ENCODE measurements around the gene ZHX3. TPM values are rescaled to one million over a fixed set of nuclear protein-coding genes. Genes with fewer than 3 reads are reported as not detected.

Gene ZHX3
- total RNA-seq, 5 donors from 2014 or later (not counting 1 experiment from before 2014, with no cell fraction given): 7.0 to 11.1 (median 10.5) TPM

DNA sequence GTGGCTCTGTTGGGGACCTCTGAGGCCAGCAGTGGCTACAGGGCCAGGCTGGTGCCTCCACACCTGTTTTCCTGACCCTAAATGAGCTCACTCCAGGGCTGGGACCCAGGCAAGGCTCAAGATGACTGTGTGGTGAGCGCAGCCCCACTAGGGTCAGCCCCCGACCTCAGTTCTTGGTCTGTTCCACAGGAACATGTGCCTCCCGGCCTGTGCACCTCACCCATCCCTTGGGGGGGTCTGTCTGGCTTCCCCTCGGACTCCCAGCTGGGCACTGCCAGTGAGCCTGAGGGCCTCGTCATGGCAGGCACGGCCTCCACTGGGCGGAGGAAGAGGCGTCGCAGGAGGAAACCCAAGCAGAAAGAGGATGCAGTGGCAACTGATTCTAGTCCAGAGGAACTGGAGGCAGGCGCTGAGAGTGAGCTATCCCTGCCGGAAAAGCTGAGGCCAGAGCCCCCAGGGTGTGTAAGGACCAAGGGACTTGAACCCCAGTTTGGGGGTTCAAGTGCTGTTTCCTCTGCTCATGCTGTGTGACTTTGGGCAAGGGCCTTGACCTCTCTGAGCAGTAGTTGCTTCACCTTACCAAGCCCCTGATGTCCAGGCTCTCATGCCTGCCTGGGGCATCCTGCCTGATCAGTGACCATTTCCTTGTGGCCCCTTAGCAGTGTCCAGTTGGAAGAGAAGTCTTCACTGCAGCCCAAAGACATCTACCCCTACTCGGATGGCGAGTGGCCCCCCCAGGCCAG, 31.1 kb upstream of the ZHX3 start:
- H3K36me3 Mint-ChIP-seq: no peaks in the 10 kb centered on the region
- Histone ChIP-seq H3K4me1 (ENCODE audit: control insufficient read depth in 1 of 2, extremely low read depth in 1 of 2, insufficient read depth in 2 of 2, low read length in 2 of 2) (no peaks in the 10 kb centered on the region), H3K27me3 (replicated peaks in 1 of 2; ENCODE audit: control insufficient read depth in 2 of 2, extremely low read depth in 1 of 2, insufficient read depth in 2 of 2, low read length in 1 of 2) (peaks cover 0 to 6% of the 10 kb centered on the region in 2 experiments), H3K4me3 (ENCODE audit: control insufficient read depth in 1 of 2, extremely low read depth in 1 of 2, low read length in 1 of 2) (no peak overlapping the region), H3K9me3 (no peaks in the 10 kb centered on the region), H3K36me3 (ENCODE audit: control insufficient read depth in 2 of 2, extremely low read depth in 1 of 2, insufficient read depth in 1 of 2, low read length in 1 of 2) (no peaks in the 10 kb centered on the region), H3K27ac (ENCODE audit: low read length) (no peak overlapping the region)
- H3K9me3 Mint-ChIP-seq: no peaks in the 10 kb centered on the region
- H3K27ac Mint-ChIP-seq: no peak overlapping the region
- no peaks in the 10 kb centered on the region for H3K4me1 Mint-ChIP-seq
- CTCF ChIA-PET: interaction anchor here in 1 of 2 donors (0.9 kb wide), 1 partner anchor 9 kb away, joined by 3 read pairs; no protein-coding TSS in a partner anchor
- H3K27me3 Mint-ChIP-seq: peaks cover 0 to 4% of the 10 kb centered on the region in 2 donors
- WGBS (ENCODE audit: insufficient coverage): 89% methylated on average over 11 of the region's 13 CpGs
- POLR2A ChIA-PET: no interaction called here
- DNase-seq (no peak), ATAC-seq (replicated peaks in 1 of 4) (no peak)
- H3K4me3 Mint-ChIP-seq: no peak overlapping the region

DNA sequence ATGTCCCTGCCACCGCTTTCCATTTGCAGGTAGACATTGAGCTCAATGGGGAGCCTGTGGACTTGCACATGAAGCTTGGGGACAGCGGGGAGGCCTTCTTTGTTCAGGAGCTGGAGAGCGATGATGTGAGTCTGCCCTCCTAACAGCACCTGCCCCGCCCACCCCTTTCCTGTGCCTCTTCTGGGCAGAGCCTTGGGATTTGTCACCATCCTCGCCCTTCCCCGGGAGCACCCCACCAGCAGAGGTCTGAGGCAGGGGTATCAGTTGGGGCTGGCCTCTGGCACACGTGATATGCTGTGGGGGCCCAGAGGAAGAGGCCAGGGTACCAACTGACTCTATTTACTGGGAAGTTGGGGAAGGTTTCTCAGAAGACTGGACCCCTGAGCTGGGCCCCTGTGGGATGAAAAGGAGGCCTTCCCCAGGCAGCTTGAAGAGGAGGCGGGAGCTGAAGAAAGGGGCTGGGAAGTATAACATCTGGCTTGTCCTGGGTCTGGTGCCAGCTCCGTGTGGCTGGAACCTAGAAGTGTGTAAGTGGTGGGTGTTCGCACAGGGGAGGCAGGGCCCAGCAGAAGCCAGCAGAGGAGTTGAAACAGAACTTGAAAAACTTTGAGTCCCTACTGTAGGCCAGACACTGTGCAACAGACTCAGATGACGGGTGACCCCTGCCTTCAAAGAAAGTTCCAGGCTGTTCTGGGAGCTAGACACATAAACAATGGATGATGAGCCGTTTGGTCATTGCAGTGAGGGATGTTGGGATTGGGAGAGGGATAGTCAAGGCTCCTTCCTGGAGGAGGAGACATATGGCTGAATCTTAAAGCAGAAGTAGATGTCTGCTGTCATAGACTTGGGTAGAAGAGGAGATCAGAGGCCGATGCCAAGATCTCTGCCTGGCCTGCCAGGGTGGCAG, 30.2 kb upstream of the ZHX3 start:
- no peak for DNase-seq
- Mint-ChIP-seq H3K4me3 (no peak overlapping the region), H3K9me3 (no peaks in the 10 kb centered on the region), H3K27ac (no peak overlapping the region), H3K4me1 (no peaks in the 10 kb centered on the region), H3K36me3 (no peaks in the 10 kb centered on the region), H3K27me3 (peaks cover 0 to 4% of the 10 kb centered on the region in 2 donors)
- no peaks in the 10 kb centered on the region for H3K36me3 ChIP-seq (ENCODE audit: control insufficient read depth in 2 of 2, extremely low read depth in 1 of 2, insufficient read depth in 1 of 2, low read length in 1 of 2)
- POLR2A ChIA-PET: no interaction called here
- H3K4me3 ChIP-seq (ENCODE audit: control insufficient read depth in 1 of 2, extremely low read depth in 1 of 2, low read length in 1 of 2): no peak overlapping the region
- H3K9me3 ChIP-seq: no peaks in the 10 kb centered on the region
- no peak for ATAC-seq (replicated peaks in 1 of 4)
- peaks cover 0 to 6% of the 10 kb centered on the region in 2 experiments for H3K27me3 ChIP-seq (replicated peaks in 1 of 2; ENCODE audit: control insufficient read depth in 2 of 2, extremely low read depth in 1 of 2, insufficient read depth in 2 of 2, low read length in 1 of 2)
- CTCF ChIA-PET: interaction anchor here in 1 of 2 donors (0.9 kb wide), 1 partner anchor 8 kb away, joined by 3 read pairs; no protein-coding TSS in a partner anchor
- no peak overlapping the region for H3K27ac ChIP-seq (ENCODE audit: low read length)
- 79% methylated on average over 7 of the region's 13 CpGs for WGBS (ENCODE audit: insufficient coverage)
- H3K4me1 ChIP-seq (ENCODE audit: control insufficient read depth in 1 of 2, extremely low read depth in 1 of 2, insufficient read depth in 2 of 2, low read length in 2 of 2): no peaks in the 10 kb centered on the region

DNA sequence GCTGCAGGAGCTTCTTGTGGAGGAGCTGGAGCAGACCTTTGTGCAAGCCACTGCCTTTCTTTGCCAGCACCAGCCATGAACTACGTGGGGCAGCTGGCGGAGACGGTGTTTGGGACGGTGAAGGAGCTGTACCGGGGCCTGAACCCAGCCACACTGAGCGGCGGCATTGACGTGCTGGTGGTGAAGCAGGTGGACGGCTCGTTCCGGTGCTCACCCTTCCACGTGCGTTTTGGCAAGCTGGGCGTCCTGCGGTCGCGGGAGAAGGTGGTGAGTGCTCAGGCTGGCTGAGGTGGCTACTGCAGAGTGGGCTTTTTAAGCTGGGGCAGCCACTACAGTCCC, 28.2 kb upstream of the ZHX3 start:
- no peak overlapping the region for H3K27ac ChIP-seq (ENCODE audit: low read length)
- H3K4me3 ChIP-seq (ENCODE audit: control insufficient read depth in 1 of 2, extremely low read depth in 1 of 2, low read length in 1 of 2): no peak overlapping the region
- POLR2A ChIA-PET: no interaction called here
- H3K4me1 ChIP-seq (ENCODE audit: control insufficient read depth in 1 of 2, extremely low read depth in 1 of 2, insufficient read depth in 2 of 2, low read length in 2 of 2): peaks cover 0 to 2% of the 10 kb centered on the region in 2 experiments
- Mint-ChIP-seq H3K4me1 (no peaks in the 10 kb centered on the region), H3K4me3 (no peak overlapping the region), H3K27me3 (peaks cover 0 to 4% of the 10 kb centered on the region in 2 donors), H3K27ac (no peak overlapping the region), H3K9me3 (no peaks in the 10 kb centered on the region), H3K36me3 (no peaks in the 10 kb centered on the region)
- WGBS (ENCODE audit: insufficient coverage): 93% methylated on average over 13 of the region's 17 CpGs
- peaks cover 0 to 4% of the 10 kb centered on the region in 2 experiments for H3K27me3 ChIP-seq (replicated peaks in 1 of 2; ENCODE audit: control insufficient read depth in 2 of 2, extremely low read depth in 1 of 2, insufficient read depth in 2 of 2, low read length in 1 of 2)
- no peaks in the 10 kb centered on the region for H3K9me3 ChIP-seq
- DNase-seq: no peak
- no peaks in the 10 kb centered on the region for H3K36me3 ChIP-seq (ENCODE audit: control insufficient read depth in 2 of 2, extremely low read depth in 1 of 2, insufficient read depth in 1 of 2, low read length in 1 of 2)
- CTCF ChIA-PET: interaction anchor here in 1 of 2 donors (0.5 to 0.6 kb wide), 2 partner anchors 126 to 390 kb away, joined by 3 read pairs; no protein-coding TSS in a partner anchor
- ATAC-seq (replicated peaks in 1 of 4): no peak

DNA sequence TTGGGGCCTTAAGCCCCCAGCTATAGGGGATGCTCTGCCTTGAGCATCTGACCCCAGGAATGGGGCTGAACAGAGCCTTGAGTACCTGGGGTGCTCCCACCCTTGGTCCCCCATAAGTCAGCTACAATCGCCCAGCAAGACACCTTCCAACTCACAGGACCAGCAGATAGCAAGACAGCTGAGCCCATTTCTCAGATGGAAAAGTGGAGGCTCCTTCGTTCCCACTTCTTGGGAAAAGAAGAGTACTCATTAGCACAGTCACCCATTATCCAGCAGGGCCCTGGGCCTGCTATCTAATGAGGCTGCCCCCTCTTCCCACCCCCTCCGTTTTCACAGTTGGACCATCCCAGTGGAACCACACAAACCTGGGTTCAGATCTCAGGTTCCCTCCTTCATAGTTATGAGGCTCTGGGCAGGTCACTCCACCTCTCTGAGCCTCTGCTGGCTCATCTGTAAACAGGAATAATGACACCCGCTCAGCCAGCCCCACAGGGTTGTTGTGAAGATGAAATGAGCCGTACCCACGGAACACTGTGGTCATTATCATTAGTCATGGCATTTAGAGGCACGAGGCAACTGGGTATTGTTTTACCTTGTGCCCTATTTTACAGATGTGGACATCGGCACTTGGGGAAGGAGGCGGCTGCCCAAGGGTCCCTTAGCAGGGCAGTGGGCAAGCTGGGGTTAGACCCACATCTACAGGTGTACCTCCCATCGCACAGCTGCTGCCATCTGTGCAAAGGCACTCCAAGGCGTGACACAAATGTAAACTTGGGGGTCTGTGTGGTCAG, 27.6 kb upstream of the ZHX3 start:
- POLR2A ChIA-PET: no interaction called here
- H3K36me3 ChIP-seq (ENCODE audit: control insufficient read depth in 2 of 2, extremely low read depth in 1 of 2, insufficient read depth in 1 of 2, low read length in 1 of 2): no peaks in the 10 kb centered on the region
- Mint-ChIP-seq H3K4me3 (no peak overlapping the region), H3K9me3 (no peaks in the 10 kb centered on the region), H3K27ac (no peak overlapping the region), H3K4me1 (peaks cover 3 to 4% (median 3%) of the 10 kb centered on the region in 3 donors), H3K36me3 (no peaks in the 10 kb centered on the region), H3K27me3 (no peaks in the 10 kb centered on the region)
- H3K9me3 ChIP-seq: no peaks in the 10 kb centered on the region
- H3K27me3 ChIP-seq (replicated peaks in 1 of 2; ENCODE audit: control insufficient read depth in 2 of 2, extremely low read depth in 1 of 2, insufficient read depth in 2 of 2, low read length in 1 of 2): peaks cover 0 to under 1% of the 10 kb centered on the region in 2 experiments
- H3K27ac ChIP-seq (ENCODE audit: low read length): no peak overlapping the region
- no peak for ATAC-seq (replicated peaks in 1 of 4)
- CTCF ChIA-PET: interaction anchor here in 1 of 2 donors (0.6 kb wide), 1 partner anchor 389 kb away, joined by 3 read pairs; no protein-coding TSS in a partner anchor
- DNase-seq: no peak
- H3K4me3 ChIP-seq (ENCODE audit: control insufficient read depth in 1 of 2, extremely low read depth in 1 of 2, low read length in 1 of 2): no peak overlapping the region
- 84% methylated on average over 10 of the region's 11 CpGs for WGBS (ENCODE audit: insufficient coverage)
- peaks cover 3 to 8% of the 10 kb centered on the region in 2 experiments for H3K4me1 ChIP-seq (ENCODE audit: control insufficient read depth in 1 of 2, extremely low read depth in 1 of 2, insufficient read depth in 2 of 2, low read length in 2 of 2)

DNA sequence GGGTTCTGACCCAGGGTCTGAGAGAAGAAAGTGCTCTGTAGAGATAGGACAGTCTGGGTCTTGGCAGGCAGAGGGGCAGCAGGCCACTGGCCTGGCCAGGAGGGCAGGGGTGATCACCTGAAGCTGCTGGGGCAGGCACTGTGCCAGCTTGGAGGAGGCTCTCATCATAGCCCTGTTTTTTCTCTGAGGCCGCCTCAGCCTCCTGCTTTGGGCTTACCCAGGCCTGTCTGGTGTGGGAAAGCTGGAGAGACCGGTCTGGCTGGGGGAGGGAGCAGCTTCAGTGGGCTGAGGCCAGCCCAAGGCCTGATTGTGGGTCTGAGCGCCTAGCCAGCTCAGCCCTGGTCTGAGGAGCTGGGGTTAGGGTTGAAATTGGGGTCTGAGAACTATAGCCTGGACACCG, 26.9 kb upstream of the ZHX3 start:
- no peak overlapping the region for H3K4me3 Mint-ChIP-seq
- no peaks in the 10 kb centered on the region for H3K9me3 Mint-ChIP-seq
- no peak overlapping the region for H3K27ac Mint-ChIP-seq
- Histone ChIP-seq H3K9me3 (no peaks in the 10 kb centered on the region), H3K4me1 (ENCODE audit: control insufficient read depth in 1 of 2, extremely low read depth in 1 of 2, insufficient read depth in 2 of 2, low read length in 2 of 2) (peaks cover 4 to 14% of the 10 kb centered on the region in 2 experiments), H3K27ac (ENCODE audit: low read length) (no peak overlapping the region), H3K27me3 (replicated peaks in 1 of 2; ENCODE audit: control insufficient read depth in 2 of 2, extremely low read depth in 1 of 2, insufficient read depth in 2 of 2, low read length in 1 of 2) (peaks cover 0 to 5% of the 10 kb centered on the region in 2 experiments), H3K36me3 (ENCODE audit: control insufficient read depth in 2 of 2, extremely low read depth in 1 of 2, insufficient read depth in 1 of 2, low read length in 1 of 2) (no peaks in the 10 kb centered on the region), H3K4me3 (ENCODE audit: control insufficient read depth in 1 of 2, extremely low read depth in 1 of 2, low read length in 1 of 2) (no peak overlapping the region)
- no peaks in the 10 kb centered on the region for H3K36me3 Mint-ChIP-seq
- POLR2A ChIA-PET: no interaction called here
- WGBS (ENCODE audit: insufficient coverage): 94% methylated on average over 3 of the region's 4 CpGs
- H3K4me1 Mint-ChIP-seq: peaks cover 8 to 10% (median 10%) of the 10 kb centered on the region in 3 donors
- DNase-seq: no peak
- H3K27me3 Mint-ChIP-seq: peaks cover 0 to 3% of the 10 kb centered on the region in 2 donors
- CTCF ChIA-PET: no interaction called here
- no peak for ATAC-seq (replicated peaks in 1 of 4)
